HepG2 (cell line): ENCODE results near the gene RASL12. TPM values are rescaled to one million over a fixed set of nuclear protein-coding genes. Genes with fewer than 3 reads are reported as not detected.

ENCODE experiments used
- ATAC-seq: fragments of 200-7000 bp; cut with Tn5 transposase; 3 replicates; pipeline ENCODE4 v1.9.1; 2020; ENCODE audit warnings: mild to moderate bottlenecking, moderate library complexity
- BruUV-seq: library from RNA; stranded (reverse); fragments of 400-500 nt; replicated peaks from 2 replicates; lab custom pipeline; 2021; lab: Mats Ljungman, UMichigan
- CTCF ChIA-PET: fragments of 300-600 bp; formaldehyde crosslinking; extraction: SDS; loops from one replicate; lab custom pipeline; 2021; ENCODE audit warnings: low total read pairs, inconsistent platforms, low intra/inter-chr PET ratio; lab: Yijun Ruan, JAX
- POLR2A ChIA-PET: fragments of 350-600 bp; sonication (Branson Sonifier 250); formaldehyde crosslinking; loops from one replicate; lab custom pipeline; 2020; ENCODE audit warnings: antibody characterized with exemption, inconsistent platforms; lab: Yijun Ruan, JAX
- DNase-seq: peaks from one replicate; pipeline ENCODE4 v3.0.0-alpha.2; 2015; ENCODE audit warnings: low spot score
- FAIRE-seq: peaks from 3 replicates; lab custom pipeline; 2011; peaks lifted over from hg19 to GRCh38; lab: Jason Lieb, UNC
- H2AFZ ChIP-seq: one replicate; pipeline ENCODE4 v1.6.1; 2011; ENCODE audit warnings: low read length, inconsistent platforms
- H3K27ac ChIP-seq: fragments of 300-600 bp; 3 replicates; pipeline ENCODE4 v1.8.0; 2011; ENCODE audit warnings: mixed run types, mild to moderate bottlenecking, mixed read lengths, low read length, inconsistent platforms; ENCODE audit not compliant: insufficient read depth; ENCODE audit errors: extremely low read length
- H3K27me3 ChIP-seq, 2 experiments: fragments of 200-600 bp in 1 of 2; 2 replicates in 1 of 2; 3 replicates in 1 of 2; pipeline versions ENCODE4 v1.6.0 to v1.8.0; 2011; ENCODE audit warnings: low read length in 2 of 2, mild to moderate bottlenecking in 2 of 2, moderate library complexity in 2 of 2, inconsistent platforms in 1 of 2; ENCODE audit not compliant: insufficient read depth in 2 of 2, control insufficient read depth in 1 of 2
- H3K36me3 ChIP-seq, 2 experiments: fragments of 200-600 bp in 1 of 2; replicated peaks in 1 of 2; 2 replicates in 1 of 2; 3 replicates in 1 of 2; pipeline versions ENCODE4 v1.5.1 to v1.8.0; 2011; ENCODE audit warnings: low read length in 2 of 2, inconsistent platforms in 1 of 2; ENCODE audit not compliant: insufficient read depth in 2 of 2, control insufficient read depth in 1 of 2
- H3K4me1 ChIP-seq: 2 replicates; pipeline ENCODE4 v1.5.1; 2012; ENCODE audit warnings: low read length, inconsistent platforms; ENCODE audit not compliant: insufficient read depth
- H3K4me2 ChIP-seq: 2 replicates; pipeline ENCODE4 v1.6.0; 2011; ENCODE audit warnings: low read depth, low read length, inconsistent platforms
- H3K4me3 ChIP-seq, 3 experiments: fragments of 200-600 bp in 1 of 3; sonication (generic), shearing (Covaris generic) in 1 of 3; replicated peaks in 1 of 3; 2 replicates each; pipeline ENCODE4 v1.5.1; 2011 to 2016; ENCODE audit warnings: low read length in 3 of 3, inconsistent platforms in 2 of 3, low read depth in 2 of 3, mild to moderate bottlenecking in 2 of 3, control low read depth in 1 of 3, mixed read lengths in 1 of 3; ENCODE audit not compliant: insufficient read depth in 1 of 3
- H3K79me2 ChIP-seq: one replicate; pipeline ENCODE4 v1.6.1; 2011; ENCODE audit warnings: low read length, inconsistent platforms; ENCODE audit not compliant: insufficient read depth
- H3K9ac ChIP-seq: 2 replicates; pipeline ENCODE4 v1.6.0; 2011; ENCODE audit warnings: mild to moderate bottlenecking, low read depth, low read length, inconsistent platforms; ENCODE audit not compliant: insufficient read depth
- H3K9me3 ChIP-seq: 2 replicates; pipeline ENCODE4 v1.5.1; 2012; ENCODE audit warnings: mild to moderate bottlenecking, low read length
- H4K20me1 ChIP-seq: 2 replicates; pipeline ENCODE4 v1.6.0; 2011; ENCODE audit warnings: inconsistent platforms, mild to moderate bottlenecking, low read length, moderate library complexity; ENCODE audit not compliant: insufficient read depth
- ARHGAP35 ChIP-seq: sonication (generic); formaldehyde crosslinking; IDR thresholded peaks from 2 replicates; pipeline ENCODE4 v1.9.0; 2022; ENCODE audit warnings: mild to moderate bottlenecking, inconsistent platforms, moderate library complexity, missing genetic modification reagents, borderline replicate concordance
- CREM ChIP-seq, 2 experiments: sonication (generic) in 1 of 2; formaldehyde crosslinking in 1 of 2; IDR thresholded peaks; 2 replicates each; pipeline versions ENCODE4 v1.4.0 to v1.6.1; 2016 to 2020; ENCODE audit warnings: antibody characterized with exemption in 1 of 2, mild to moderate bottlenecking in 1 of 2, missing genetic modification reagents in 1 of 2
- FOXA1 ChIP-seq, 2 experiments: fragments of 450-650 bp in 1 of 2; sonication (generic) in 1 of 2; formaldehyde crosslinking in 1 of 2; IDR thresholded peaks; 2 replicates each; pipeline versions ENCODE4 v1.4.0 to v1.6.1; 2016 to 2020; ENCODE audit warnings: missing genetic modification reagents in 1 of 2
- GRHL1 ChIP-seq: sonication (generic); formaldehyde crosslinking; conservative IDR thresholded peaks from 2 replicates; pipeline ENCODE4 v1.8.0; 2022; ENCODE audit warnings: missing genetic modification reagents
- HIC2 ChIP-seq: sonication (generic); formaldehyde crosslinking; IDR thresholded peaks from 2 replicates; pipeline ENCODE4 v1.9.0; 2022; ENCODE audit warnings: low read depth, missing genetic modification reagents
- HNRNPLL ChIP-seq: fragments of 200-400 bp; formaldehyde crosslinking; IDR thresholded peaks from 2 replicates; pipeline ENCODE4 v1.6.1; 2017; ENCODE audit warnings: mild to moderate bottlenecking, low read depth, low read length; ENCODE audit not compliant: poor library complexity, severe bottlenecking
- MLX ChIP-seq: IDR thresholded peaks from 2 replicates; pipeline ENCODE4 v1.6.1; 2016
- RBM22 ChIP-seq: fragments of 200-400 bp; formaldehyde crosslinking; optimal IDR thresholded peaks from 2 replicates; pipeline ENCODE3; 2017; ENCODE audit warnings: mild to moderate bottlenecking, low read length, moderate library complexity
- SALL1 ChIP-seq: sonication (generic); formaldehyde crosslinking; IDR thresholded peaks from 2 replicates; pipeline ENCODE4 v1.8.0; 2022; ENCODE audit warnings: mild to moderate bottlenecking, missing genetic modification reagents
- ZBTB2 ChIP-seq: sonication (generic); formaldehyde crosslinking; IDR thresholded peaks from 2 replicates; pipeline ENCODE4 v1.8.0; 2022; ENCODE audit warnings: low read depth, missing genetic modification reagents
- ZC3H13 ChIP-seq: sonication (generic); formaldehyde crosslinking; IDR thresholded peaks from 2 replicates; pipeline ENCODE4 v1.8.1; 2023; ENCODE audit warnings: mild to moderate bottlenecking, missing genetic modification reagents, moderate library complexity
- ZFP90 ChIP-seq: sonication (generic); formaldehyde crosslinking; IDR thresholded peaks from 2 replicates; pipeline ENCODE4 v1.8.0; 2022; ENCODE audit warnings: missing genetic modification reagents, mild to moderate bottlenecking, inconsistent platforms, borderline replicate concordance
- ZMAT5 ChIP-seq: sonication (generic); formaldehyde crosslinking; IDR thresholded peaks from 2 replicates; pipeline ENCODE4 v1.5.0; 2020; ENCODE audit warnings: mild to moderate bottlenecking, low read depth, missing genetic modification reagents, borderline replicate concordance
- ZNF124 ChIP-seq: sonication (generic); formaldehyde crosslinking; IDR thresholded peaks from 2 replicates; pipeline ENCODE4 v1.4.0; 2020; ENCODE audit warnings: missing genetic modification reagents
- ZNF33B ChIP-seq: sonication (generic); formaldehyde crosslinking; IDR thresholded peaks from 2 replicates; pipeline ENCODE4 v1.5.1; 2020; ENCODE audit warnings: mild to moderate bottlenecking, missing genetic modification reagents
- ZNF790 ChIP-seq: sonication (generic); formaldehyde crosslinking; IDR thresholded peaks from 2 replicates; pipeline ENCODE4 v1.8.0; 2022; ENCODE audit warnings: missing genetic modification reagents, mild to moderate bottlenecking, borderline replicate concordance
- WGBS: methylation state at CpG from one replicate; pipeline ENCODE4 v1.1.6; 2017; ENCODE audit warnings: low lambda C conversion rate; 5-methylcytosine and 5-hydroxymethylcytosine counted together
- in situ Hi-C: cut with HindIII; loops from 2 replicates; pipeline ENCODE4 v1.10.0; 2017; ENCODE audit warnings: low pct_unique_long_range_greater_than_20kb; ENCODE audit not compliant: extremely low pct_ligation_motif_present
- intact Hi-C: fragments of 100-400 bp; cut with micrococcal nuclease; formaldehyde crosslinking; loops from one replicate; pipeline ENCODE4 v1.10.0; 2022; ENCODE audit not compliant: unreplicated experiment
- polyA plus RNA-seq, 8 experiments: library from polyadenylated mRNA; depleted of rRNA in 3 of 8; stranded (reverse) in 7 of 8; unstranded in 1 of 8; fragments of >200 nt; fragmentation: Illumina TruSeq in 4 of 8; extraction: Trizol in 4 of 8; gene quantifications; 2 replicates each; pipeline versions ENCODE4 v1.2.1 to v1.2.3, GENCODE V29; 2011 to 2016; ENCODE audit warnings: low read depth in 4 of 8, missing spikeins in 1 of 8, mixed read lengths in 1 of 8; ENCODE audit not compliant: insufficient read depth in 1 of 8
- total RNA-seq, 5 experiments: library from RNA; depleted of rRNA; stranded (reverse); fragments of >200 nt; fragmentation: Illumina TruSeq; extraction: Trizol; gene quantifications; 2 replicates each; pipeline ENCODE4 v1.2.3, GENCODE V29; 2016; ENCODE audit warnings: low read depth in 1 of 5

Gene RASL12
- total and polyA plus RNA-seq, 2 of the 13 experiments (the other 11 are each of a cell fraction or from before 2014, with no cell fraction given) = 0.16 to 0.55 TPM

GRCh38 chr15:65055201-65055870 is 12.5 kb downstream of the RASL12 start:
- BruUV-seq = no TSS peak
- H3K27ac ChIP-seq = no peak overlapping the region
- H3K79me2 ChIP-seq = no peaks in the 10 kb centered on the region
- in situ Hi-C loops = no loop called here
- ChIA-PET CTCF (interaction anchor here (1.5 to 5.0 kb wide), 4 partner anchors 21 to 46 kb away, joined by 5 to 54 read pairs (median 32); no protein-coding TSS in a partner anchor), POLR2A (interaction anchor here (0.9 to 4.5 kb wide), 8 partner anchors 10 to 249 kb away, joined by 3 to 27 read pairs (median 6); partner anchors contain the start of genes CLPX, RNU5B-1 and SLC51B)
- peak; percentile 5; the same call in 1 of the 3 replicates for ATAC-seq
- no peak overlapping the region for H2AFZ ChIP-seq
- 39% methylated on average over 5 of the region's 6 CpGs for WGBS
- H3K4me2 ChIP-seq = no peak overlapping the region
- DNase-seq = no peak
- H3K9me3 ChIP-seq = no peaks in the 10 kb centered on the region
- no peak overlapping the region for H3K4me3 ChIP-seq
- H3K9ac ChIP-seq = no peak overlapping the region
- H4K20me1 ChIP-seq = no peaks in the 10 kb centered on the region
- peaks cover 74% of the 10 kb centered on the region for H3K4me1 ChIP-seq
- FAIRE-seq = no peak
- H3K36me3 ChIP-seq = no peaks in the 10 kb centered on the region
- H3K27me3 ChIP-seq = no peaks in the 10 kb centered on the region
- intact Hi-C loops = loop anchor here (2.0 to 10.0 kb wide), 2 partner anchors 27 to 239 kb away; partner anchors contain the start of gene RNU5A-1
- TF ChIP-seq HNRNPLL (no peak), ZMAT5 (CRISPR knock-in tag) (no peak), ZBTB2 (CRISPR knock-in tag) (0 out of 2 replicates have a peak, but pooled peaks have one; percentile 23), GRHL1 (CRISPR knock-in tag) (no peak), ZFP90 (no peak), ZNF33B (CRISPR knock-in tag) (no peak), RBM22 (no peak), ARHGAP35 (no peak), ZNF790 (CRISPR knock-in tag) (no peak), HIC2 (0 out of 2 replicates have a peak, but pooled peaks have one; percentile 50), FOXA1 (IDR thresholded peaks at IDR 0.05) (no peak), FOXA1 (CRISPR knock-in tag; IDR thresholded peaks at IDR 0.05) (no peak), MLX (CRISPR knock-in tag) (no peak), SALL1 (CRISPR knock-in tag) (peak; percentile 27; the same call in 1 of the 2 replicates), ZNF124 (CRISPR knock-in tag) (no peak), CREM (IDR thresholded peaks at IDR 0.05) (no peak), CREM (CRISPR knock-in tag; IDR thresholded peaks at IDR 0.05) (no peak), ZC3H13 (CRISPR knock-in tag) (no peak)
